ENCODE data around the gene ATP6V0C. TPM values are rescaled to one million over a fixed set of nuclear protein-coding genes. Genes with fewer than 3 reads are reported as not detected.

ATP6V0C gene
- total RNA-seq, 1 experiment from 2014 or later, result 249 TPM

GRCh38 chr16:2493605-2494004 is 20.1 kb upstream of the ATP6V0C start:
- H3K9me2 ChIP-seq (ENCODE audit: insufficient read depth), result no peaks in the 10 kb centered on the region
- no peaks in the 10 kb centered on the region for H3F3A ChIP-seq (ENCODE audit: insufficient read depth, low read depth)
- intact Hi-C loops (cut with micrococcal nuclease; ENCODE audit: unreplicated experiment), result no loop called here
- DNase-seq, result no peak
- CTCF ChIA-PET, result no interaction called here
- H4K20me1 ChIP-seq (ENCODE audit: insufficient read depth), result 0 out of 2 replicates have a peak, but pooled peaks cover 4% of the 10 kb centered on the region
- H3K9me3 ChIP-seq (ENCODE audit: insufficient read depth, low read depth), result no peaks in the 10 kb centered on the region
- BruUV-seq (replicated peaks), result no TSS peak
- H3K4me1 ChIP-seq (replicated peaks; ENCODE audit: insufficient read depth), result no peaks in the 10 kb centered on the region
- no peaks in the 10 kb centered on the region; the same call in 1 of the 2 replicates for H3K79me2 ChIP-seq (ENCODE audit: low read depth)
- H3K4me3 ChIP-seq, result no peak overlapping the region
- H3K4me2 ChIP-seq, result no peak overlapping the region
- POLR2A ChIA-PET (ENCODE audit: unreplicated experiment), result no interaction called here
- TF ChIP-seq, protein P1, sequence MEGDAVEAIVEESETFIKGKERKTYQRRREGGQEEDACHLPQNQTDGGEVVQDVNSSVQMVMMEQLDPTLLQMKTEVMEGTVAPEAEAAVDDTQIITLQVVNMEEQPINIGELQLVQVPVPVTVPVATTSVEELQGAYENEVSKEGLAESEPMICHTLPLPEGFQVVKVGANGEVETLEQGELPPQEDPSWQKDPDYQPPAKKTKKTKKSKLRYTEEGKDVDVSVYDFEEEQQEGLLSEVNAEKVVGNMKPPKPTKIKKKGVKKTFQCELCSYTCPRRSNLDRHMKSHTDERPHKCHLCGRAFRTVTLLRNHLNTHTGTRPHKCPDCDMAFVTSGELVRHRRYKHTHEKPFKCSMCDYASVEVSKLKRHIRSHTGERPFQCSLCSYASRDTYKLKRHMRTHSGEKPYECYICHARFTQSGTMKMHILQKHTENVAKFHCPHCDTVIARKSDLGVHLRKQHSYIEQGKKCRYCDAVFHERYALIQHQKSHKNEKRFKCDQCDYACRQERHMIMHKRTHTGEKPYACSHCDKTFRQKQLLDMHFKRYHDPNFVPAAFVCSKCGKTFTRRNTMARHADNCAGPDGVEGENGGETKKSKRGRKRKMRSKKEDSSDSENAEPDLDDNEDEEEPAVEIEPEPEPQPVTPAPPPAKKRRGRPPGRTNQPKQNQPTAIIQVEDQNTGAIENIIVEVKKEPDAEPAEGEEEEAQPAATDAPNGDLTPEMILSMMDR (conservative IDR thresholded peaks at IDR 0.05), result no peak
- TF ChIP-seq EZH2 (IDR thresholded peaks at IDR 0.05; ENCODE audit: low read depth), result no peak
- no peak overlapping the region for H2AFZ ChIP-seq
- no peak overlapping the region for H3K27ac ChIP-seq
- no peaks in the 10 kb centered on the region for H3K27me3 ChIP-seq (ENCODE audit: insufficient read depth, low read depth)
- no peaks in the 10 kb centered on the region for H3K36me3 ChIP-seq (ENCODE audit: low read depth)

DNA sequence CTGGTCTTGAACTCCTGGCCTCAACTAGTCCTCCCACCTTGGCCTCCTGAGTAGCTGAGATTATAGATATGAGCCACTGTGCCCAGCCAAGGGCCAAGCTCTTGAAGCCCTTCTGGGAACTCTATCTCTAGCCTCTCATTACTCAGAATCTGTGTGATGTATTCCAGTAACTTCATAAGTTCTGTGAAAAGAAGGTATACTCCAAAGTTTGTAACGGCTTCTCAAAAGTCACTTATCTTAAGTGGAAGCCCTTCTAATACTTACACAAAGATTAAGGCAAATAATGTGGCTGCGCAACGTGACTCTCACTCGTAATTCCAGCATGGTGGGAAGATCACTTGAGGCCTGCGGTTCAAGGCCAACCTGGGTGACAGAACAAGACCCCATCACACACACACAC is 19.1 kb upstream of the ATP6V0C start:
- BruUV-seq (replicated peaks), result no TSS peak
- no peaks in the 10 kb centered on the region for H3F3A ChIP-seq (ENCODE audit: insufficient read depth, low read depth)
- no peaks in the 10 kb centered on the region for H3K9me3 ChIP-seq (ENCODE audit: insufficient read depth, low read depth)
- 0 out of 2 replicates have a peak, but pooled peaks cover 4% of the 10 kb centered on the region for H4K20me1 ChIP-seq (ENCODE audit: insufficient read depth)
- H3K9me2 ChIP-seq (ENCODE audit: insufficient read depth), result no peaks in the 10 kb centered on the region
- H3K4me1 ChIP-seq (replicated peaks; ENCODE audit: insufficient read depth), result no peaks in the 10 kb centered on the region
- H3K27me3 ChIP-seq (ENCODE audit: insufficient read depth, low read depth), result no peaks in the 10 kb centered on the region
- H3K36me3 ChIP-seq (ENCODE audit: low read depth), result no peaks in the 10 kb centered on the region
- CTCF ChIA-PET, result interaction anchor here (0.6 kb wide), 1 partner anchor 472 kb away, joined by 5 read pairs; no protein-coding TSS in a partner anchor
- H3K4me2 ChIP-seq, result no peak overlapping the region
- TF ChIP-seq, protein P1 (conservative IDR thresholded peaks at IDR 0.05), result no peak
- no peak for TF ChIP-seq EZH2 (IDR thresholded peaks at IDR 0.05; ENCODE audit: low read depth)
- DNase-seq, result no peak
- POLR2A ChIA-PET (ENCODE audit: unreplicated experiment), result no interaction called here
- intact Hi-C loops (cut with micrococcal nuclease; ENCODE audit: unreplicated experiment), result no loop called here
- no peaks in the 10 kb centered on the region; the same call in 1 of the 2 replicates for H3K79me2 ChIP-seq (ENCODE audit: low read depth)
- H3K27ac ChIP-seq, result no peak overlapping the region
- H3K4me3 ChIP-seq, result no peak overlapping the region
- H2AFZ ChIP-seq, result no peak overlapping the region

DNA sequence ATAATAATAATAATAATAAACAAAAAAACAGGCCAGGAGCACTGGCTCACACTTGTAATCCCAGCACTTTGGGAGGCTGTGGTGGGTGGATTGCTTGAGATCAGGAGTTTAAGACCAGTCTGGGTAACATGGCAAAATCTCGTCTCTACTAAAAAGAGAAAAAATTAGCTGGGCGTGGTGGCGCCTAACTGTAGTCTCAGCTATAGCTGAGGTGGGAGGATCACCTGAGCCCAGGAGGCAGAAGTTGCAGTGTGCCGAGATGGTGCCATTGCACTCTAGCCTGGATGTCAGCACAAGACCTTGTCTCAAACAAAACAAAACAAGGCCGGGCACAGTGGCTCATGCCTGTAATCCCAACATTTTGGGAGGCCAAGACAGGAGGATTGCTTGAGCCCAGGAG is 18.7 kb upstream of the ATP6V0C start:
- DNase-seq, result no peak
- ChIA-PET CTCF (interaction anchor here (0.6 kb wide), 1 partner anchor 472 kb away, joined by 5 read pairs; no protein-coding TSS in a partner anchor), POLR2A (ENCODE audit: unreplicated experiment) (no interaction called here)
- H3K9me3 ChIP-seq (ENCODE audit: insufficient read depth, low read depth), result no peaks in the 10 kb centered on the region
- no peaks in the 10 kb centered on the region for H3K4me1 ChIP-seq (replicated peaks; ENCODE audit: insufficient read depth)
- H3K27me3 ChIP-seq (ENCODE audit: insufficient read depth, low read depth), result no peaks in the 10 kb centered on the region
- H3F3A ChIP-seq (ENCODE audit: insufficient read depth, low read depth), result no peaks in the 10 kb centered on the region
- H4K20me1 ChIP-seq (ENCODE audit: insufficient read depth), result peaks cover 4% of the 10 kb centered on the region; the same call in 1 of the 2 replicates
- H3K9me2 ChIP-seq (ENCODE audit: insufficient read depth), result no peaks in the 10 kb centered on the region
- H3K79me2 ChIP-seq (ENCODE audit: low read depth), result no peaks in the 10 kb centered on the region; the same call in 1 of the 2 replicates
- TF ChIP-seq EZH2 (IDR thresholded peaks at IDR 0.05; ENCODE audit: low read depth), result no peak
- TF ChIP-seq, protein P1 (conservative IDR thresholded peaks at IDR 0.05), result no peak
- no TSS peak for BruUV-seq (replicated peaks)
- intact Hi-C loops (cut with micrococcal nuclease; ENCODE audit: unreplicated experiment), result no loop called here
- H2AFZ ChIP-seq, result no peak overlapping the region
- no peak overlapping the region for H3K4me2 ChIP-seq
- no peaks in the 10 kb centered on the region for H3K36me3 ChIP-seq (ENCODE audit: low read depth)
- no peak overlapping the region for H3K4me3 ChIP-seq
- H3K27ac ChIP-seq, result no peak overlapping the region

Data from PC-9 (cell line).